ENCODE results near the gene MVD. TPM values are rescaled to one million over a fixed set of nuclear protein-coding genes. Genes with fewer than 3 reads are reported as not detected.
A peak's percentile ranks its signal among the peaks of the same experiment; 100 is the strongest.

Gene MVD
- total and polyA plus RNA-seq, 2 of the 13 experiments (the other 11 are each of a cell fraction or from before 2014, with no cell fraction given): 28.1 to 187 TPM

- no peak for TF ChIP-seq ZNF468 (CRISPR knock-in tag; IDR thresholded peaks at IDR 0.05)
- no peak for TF ChIP-seq AGO1 (IDR thresholded peaks at IDR 0.05; ENCODE audit: low read depth, low read length, poor library complexity, severe bottlenecking)
- no peak for TF ChIP-seq YY1 (IDR thresholded peaks at IDR 0.05; ENCODE audit: insufficient read depth, insufficient replicate concordance, low read depth, low read length)
- TF ChIP-seq JUNB (CRISPR knock-in tag; IDR thresholded peaks at IDR 0.05; ENCODE audit: borderline replicate concordance): no peak
- no peak for TF ChIP-seq ZFYVE20 (CRISPR knock-in tag; IDR thresholded peaks at IDR 0.05; ENCODE audit: borderline replicate concordance, low read depth)
- TF ChIP-seq KDM4B (CRISPR knock-in tag; IDR thresholded peaks at IDR 0.05): 0 out of 2 replicates have a peak, but pooled peaks have one; percentile 51
- TF ChIP-seq, protein P1, sequence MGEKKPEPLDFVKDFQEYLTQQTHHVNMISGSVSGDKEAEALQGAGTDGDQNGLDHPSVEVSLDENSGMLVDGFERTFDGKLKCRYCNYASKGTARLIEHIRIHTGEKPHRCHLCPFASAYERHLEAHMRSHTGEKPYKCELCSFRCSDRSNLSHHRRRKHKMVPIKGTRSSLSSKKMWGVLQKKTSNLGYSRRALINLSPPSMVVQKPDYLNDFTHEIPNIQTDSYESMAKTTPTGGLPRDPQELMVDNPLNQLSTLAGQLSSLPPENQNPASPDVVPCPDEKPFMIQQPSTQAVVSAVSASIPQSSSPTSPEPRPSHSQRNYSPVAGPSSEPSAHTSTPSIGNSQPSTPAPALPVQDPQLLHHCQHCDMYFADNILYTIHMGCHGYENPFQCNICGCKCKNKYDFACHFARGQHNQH (CRISPR knock-in tag; IDR thresholded peaks at IDR 0.05): no peak
- TF ChIP-seq ZNF484 (CRISPR knock-in tag; IDR thresholded peaks at IDR 0.05; ENCODE audit: borderline replicate concordance, low read depth): no peak
- TF ChIP-seq, protein P2, sequence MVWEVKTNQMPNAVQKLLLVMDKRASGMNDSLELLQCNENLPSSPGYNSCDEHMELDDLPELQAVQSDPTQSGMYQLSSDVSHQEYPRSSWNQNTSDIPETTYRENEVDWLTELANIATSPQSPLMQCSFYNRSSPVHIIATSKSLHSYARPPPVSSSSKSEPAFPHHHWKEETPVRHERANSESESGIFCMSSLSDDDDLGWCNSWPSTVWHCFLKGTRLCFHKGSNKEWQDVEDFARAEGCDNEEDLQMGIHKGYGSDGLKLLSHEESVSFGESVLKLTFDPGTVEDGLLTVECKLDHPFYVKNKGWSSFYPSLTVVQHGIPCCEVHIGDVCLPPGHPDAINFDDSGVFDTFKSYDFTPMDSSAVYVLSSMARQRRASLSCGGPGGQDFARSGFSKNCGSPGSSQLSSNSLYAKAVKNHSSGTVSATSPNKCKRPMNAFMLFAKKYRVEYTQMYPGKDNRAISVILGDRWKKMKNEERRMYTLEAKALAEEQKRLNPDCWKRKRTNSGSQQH (CRISPR knock-in tag; IDR thresholded peaks at IDR 0.05; ENCODE audit: low read depth): no peak
- TF ChIP-seq MEIS1 (CRISPR knock-in tag; IDR thresholded peaks at IDR 0.05; ENCODE audit: borderline replicate concordance): no peak
- TF ChIP-seq SIN3A (IDR thresholded peaks at IDR 0.05; ENCODE audit: borderline replicate concordance, low read depth, low read length): 0 out of 2 replicates have a peak, but pooled peaks have one; percentile 22
- TF ChIP-seq RBFOX2 (IDR thresholded peaks at IDR 0.05; ENCODE audit: low read depth, low read length): no peak
- TF ChIP-seq, protein P3, sequence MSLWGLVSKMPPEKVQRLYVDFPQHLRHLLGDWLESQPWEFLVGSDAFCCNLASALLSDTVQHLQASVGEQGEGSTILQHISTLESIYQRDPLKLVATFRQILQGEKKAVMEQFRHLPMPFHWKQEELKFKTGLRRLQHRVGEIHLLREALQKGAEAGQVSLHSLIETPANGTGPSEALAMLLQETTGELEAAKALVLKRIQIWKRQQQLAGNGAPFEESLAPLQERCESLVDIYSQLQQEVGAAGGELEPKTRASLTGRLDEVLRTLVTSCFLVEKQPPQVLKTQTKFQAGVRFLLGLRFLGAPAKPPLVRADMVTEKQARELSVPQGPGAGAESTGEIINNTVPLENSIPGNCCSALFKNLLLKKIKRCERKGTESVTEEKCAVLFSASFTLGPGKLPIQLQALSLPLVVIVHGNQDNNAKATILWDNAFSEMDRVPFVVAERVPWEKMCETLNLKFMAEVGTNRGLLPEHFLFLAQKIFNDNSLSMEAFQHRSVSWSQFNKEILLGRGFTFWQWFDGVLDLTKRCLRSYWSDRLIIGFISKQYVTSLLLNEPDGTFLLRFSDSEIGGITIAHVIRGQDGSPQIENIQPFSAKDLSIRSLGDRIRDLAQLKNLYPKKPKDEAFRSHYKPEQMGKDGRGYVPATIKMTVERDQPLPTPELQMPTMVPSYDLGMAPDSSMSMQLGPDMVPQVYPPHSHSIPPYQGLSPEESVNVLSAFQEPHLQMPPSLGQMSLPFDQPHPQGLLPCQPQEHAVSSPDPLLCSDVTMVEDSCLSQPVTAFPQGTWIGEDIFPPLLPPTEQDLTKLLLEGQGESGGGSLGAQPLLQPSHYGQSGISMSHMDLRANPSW (CRISPR knock-in tag; IDR thresholded peaks at IDR 0.05; ENCODE audit: borderline replicate concordance): no peak
- TF ChIP-seq PCBP2 (optimal IDR thresholded peaks at IDR 0.05; ENCODE audit: low read depth, low read length, poor library complexity, severe bottlenecking): no peak
- TF ChIP-seq MAZ (IDR thresholded peaks at IDR 0.05; ENCODE audit: borderline replicate concordance, low read depth, low read length): peak; percentile 20; the same call in 1 of the 2 replicates
- no peak for TF ChIP-seq MAZ (CRISPR knock-in tag; IDR thresholded peaks at IDR 0.05; ENCODE audit: low read depth)
- peak; percentile 30; the same call in 1 of the 2 replicates for TF ChIP-seq SALL1 (CRISPR knock-in tag; IDR thresholded peaks at IDR 0.05)
- TF ChIP-seq, protein P4, sequence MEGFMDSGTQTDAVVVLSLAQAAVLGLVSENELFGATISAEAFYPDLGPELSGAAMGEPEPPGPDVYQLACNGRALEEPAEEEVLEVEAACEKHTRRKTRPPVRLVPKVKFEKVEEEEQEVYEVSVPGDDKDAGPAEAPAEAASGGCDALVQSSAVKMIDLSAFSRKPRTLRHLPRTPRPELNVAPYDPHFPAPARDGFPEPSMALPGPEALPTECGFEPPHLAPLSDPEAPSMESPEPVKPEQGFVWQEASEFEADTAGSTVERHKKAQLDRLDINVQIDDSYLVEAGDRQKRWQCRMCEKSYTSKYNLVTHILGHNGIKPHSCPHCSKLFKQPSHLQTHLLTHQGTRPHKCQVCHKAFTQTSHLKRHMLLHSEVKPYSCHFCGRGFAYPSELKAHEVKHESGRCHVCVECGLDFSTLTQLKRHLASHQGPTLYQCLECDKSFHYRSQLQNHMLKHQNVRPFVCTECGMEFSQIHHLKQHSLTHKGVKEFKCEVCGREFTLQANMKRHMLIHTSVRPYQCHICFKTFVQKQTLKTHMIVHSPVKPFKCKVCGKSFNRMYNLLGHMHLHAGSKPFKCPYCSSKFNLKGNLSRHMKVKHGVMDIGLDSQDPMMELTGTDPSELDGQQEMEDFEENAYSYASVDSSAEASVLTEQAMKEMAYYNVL (CRISPR knock-in tag; IDR thresholded peaks at IDR 0.05; ENCODE audit: borderline replicate concordance): peak; percentile 14; the same call in 1 of the 2 replicates
- no peak for TF ChIP-seq ELF4 (CRISPR knock-in tag; IDR thresholded peaks at IDR 0.05; ENCODE audit: borderline replicate concordance)
- TF ChIP-seq ZNF598 (CRISPR knock-in tag; IDR thresholded peaks at IDR 0.05; ENCODE audit: borderline replicate concordance): no peak
Observed at GRCh38 chr16:88649195-88649923, 13.5 kb downstream of the MVD start (continued).

All from HepG2 (cell line).